PFSK-1 (cell line): ENCODE measurements around the gene HGS.

Experiments used
- FOXP2 ChIP-seq: optimal IDR thresholded peaks from 2 replicates; pipeline ENCODE3; 2011; ENCODE audit warnings: borderline replicate concordance, control low read depth, inconsistent platforms; ENCODE audit not compliant: insufficient read depth; ENCODE audit errors: extremely low read length, extremely low read depth
- POLR2AphosphoS5 ChIP-seq: IDR thresholded peaks from 2 replicates; pipeline ENCODE4 v1.6.1; 2012; ENCODE audit warnings: low read depth, mild to moderate bottlenecking, control low read depth, low read length, moderate library complexity
- SIN3A ChIP-seq: IDR thresholded peaks from 2 replicates; pipeline ENCODE4 v1.6.1; 2012; ENCODE audit warnings: mild to moderate bottlenecking, low read length, moderate library complexity, borderline replicate concordance; ENCODE audit not compliant: insufficient read depth
- TAF1 ChIP-seq: IDR thresholded peaks from 2 replicates; pipeline ENCODE4 v1.6.1; 2012; ENCODE audit warnings: low read length, control low read depth, borderline replicate concordance; ENCODE audit not compliant: insufficient read depth
- TF ChIP-seq, protein P1 (sequence below), 2 experiments: IDR thresholded peaks; 2 replicates each; pipeline versions ENCODE4 v1.6.1 to v1.8.0; 2011 to 2012; ENCODE audit warnings: low read depth in 2 of 2, low read length in 2 of 2, control low read depth in 1 of 2, inconsistent platforms in 1 of 2, mild to moderate bottlenecking in 1 of 2, moderate library complexity in 1 of 2; ENCODE audit not compliant: insufficient read depth in 1 of 2

The HGS gene

DNA sequence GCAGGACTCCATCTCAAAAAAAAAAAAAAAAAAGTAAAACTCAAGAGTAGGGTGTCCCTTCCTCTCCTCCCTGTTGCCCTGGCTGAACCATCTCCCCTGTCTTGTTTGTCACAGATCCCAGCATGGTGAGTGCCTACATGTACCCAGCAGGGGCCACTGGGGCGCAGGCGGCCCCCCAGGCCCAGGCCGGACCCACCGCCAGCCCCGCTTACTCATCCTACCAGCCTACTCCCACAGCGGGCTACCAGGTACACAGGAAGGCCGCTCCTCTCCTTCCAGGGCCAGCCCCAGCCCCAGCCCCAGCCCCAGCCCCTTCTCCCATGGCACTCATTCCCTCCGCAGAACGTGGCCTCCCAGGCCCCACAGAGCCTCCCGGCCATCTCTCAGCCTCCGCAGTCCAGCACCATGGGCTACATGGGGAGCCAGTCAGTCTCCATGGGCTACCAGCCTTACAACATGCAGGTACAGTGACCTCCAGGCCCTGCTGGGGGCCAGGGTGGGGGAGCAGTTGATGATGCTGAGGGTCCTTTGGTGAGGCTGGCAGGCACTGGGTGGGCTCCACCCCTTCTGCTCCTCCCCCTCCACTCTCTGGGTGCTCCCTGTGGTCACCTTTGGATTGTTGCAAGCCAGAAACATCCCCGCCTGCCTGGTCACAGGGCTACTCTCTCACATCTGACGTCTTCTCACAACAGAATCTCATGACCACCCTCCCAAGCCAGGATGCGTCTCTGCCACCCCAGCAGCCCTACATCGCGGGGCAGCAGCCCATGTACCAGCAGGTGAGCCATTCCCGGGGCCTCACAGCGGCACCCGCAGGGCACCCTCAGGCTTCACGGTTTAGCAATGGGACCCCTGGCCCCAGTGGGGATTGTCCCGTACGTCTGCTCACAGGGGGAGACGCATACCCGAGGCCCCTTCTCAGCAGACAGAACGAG is 16.8 kb downstream of the HGS start:
- TF ChIP-seq FOXP2 (no peak), SIN3A (no peak), TAF1 (no peak)
- TF ChIP-seq, protein P1, sequence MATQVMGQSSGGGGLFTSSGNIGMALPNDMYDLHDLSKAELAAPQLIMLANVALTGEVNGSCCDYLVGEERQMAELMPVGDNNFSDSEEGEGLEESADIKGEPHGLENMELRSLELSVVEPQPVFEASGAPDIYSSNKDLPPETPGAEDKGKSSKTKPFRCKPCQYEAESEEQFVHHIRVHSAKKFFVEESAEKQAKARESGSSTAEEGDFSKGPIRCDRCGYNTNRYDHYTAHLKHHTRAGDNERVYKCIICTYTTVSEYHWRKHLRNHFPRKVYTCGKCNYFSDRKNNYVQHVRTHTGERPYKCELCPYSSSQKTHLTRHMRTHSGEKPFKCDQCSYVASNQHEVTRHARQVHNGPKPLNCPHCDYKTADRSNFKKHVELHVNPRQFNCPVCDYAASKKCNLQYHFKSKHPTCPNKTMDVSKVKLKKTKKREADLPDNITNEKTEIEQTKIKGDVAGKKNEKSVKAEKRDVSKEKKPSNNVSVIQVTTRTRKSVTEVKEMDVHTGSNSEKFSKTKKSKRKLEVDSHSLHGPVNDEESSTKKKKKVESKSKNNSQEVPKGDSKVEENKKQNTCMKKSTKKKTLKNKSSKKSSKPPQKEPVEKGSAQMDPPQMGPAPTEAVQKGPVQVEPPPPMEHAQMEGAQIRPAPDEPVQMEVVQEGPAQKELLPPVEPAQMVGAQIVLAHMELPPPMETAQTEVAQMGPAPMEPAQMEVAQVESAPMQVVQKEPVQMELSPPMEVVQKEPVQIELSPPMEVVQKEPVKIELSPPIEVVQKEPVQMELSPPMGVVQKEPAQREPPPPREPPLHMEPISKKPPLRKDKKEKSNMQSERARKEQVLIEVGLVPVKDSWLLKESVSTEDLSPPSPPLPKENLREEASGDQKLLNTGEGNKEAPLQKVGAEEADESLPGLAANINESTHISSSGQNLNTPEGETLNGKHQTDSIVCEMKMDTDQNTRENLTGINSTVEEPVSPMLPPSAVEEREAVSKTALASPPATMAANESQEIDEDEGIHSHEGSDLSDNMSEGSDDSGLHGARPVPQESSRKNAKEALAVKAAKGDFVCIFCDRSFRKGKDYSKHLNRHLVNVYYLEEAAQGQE (IDR thresholded peaks at IDR 0.05; ENCODE audit: insufficient read depth in 1 of 2, low read depth in 2 of 2, low read length in 2 of 2) = no peak

GRCh38 chr17:81701288-81702071 is 17.7 kb downstream of the HGS start:
- TF ChIP-seq POLR2AphosphoS5 (no peak; the same call in none of the 2 replicates), FOXP2 (no peak), TAF1 (no peak), SIN3A (no peak)
- TF ChIP-seq, protein P1 (IDR thresholded peaks at IDR 0.05; ENCODE audit: insufficient read depth in 1 of 2, low read depth in 2 of 2, low read length in 2 of 2) = no peak

DNA sequence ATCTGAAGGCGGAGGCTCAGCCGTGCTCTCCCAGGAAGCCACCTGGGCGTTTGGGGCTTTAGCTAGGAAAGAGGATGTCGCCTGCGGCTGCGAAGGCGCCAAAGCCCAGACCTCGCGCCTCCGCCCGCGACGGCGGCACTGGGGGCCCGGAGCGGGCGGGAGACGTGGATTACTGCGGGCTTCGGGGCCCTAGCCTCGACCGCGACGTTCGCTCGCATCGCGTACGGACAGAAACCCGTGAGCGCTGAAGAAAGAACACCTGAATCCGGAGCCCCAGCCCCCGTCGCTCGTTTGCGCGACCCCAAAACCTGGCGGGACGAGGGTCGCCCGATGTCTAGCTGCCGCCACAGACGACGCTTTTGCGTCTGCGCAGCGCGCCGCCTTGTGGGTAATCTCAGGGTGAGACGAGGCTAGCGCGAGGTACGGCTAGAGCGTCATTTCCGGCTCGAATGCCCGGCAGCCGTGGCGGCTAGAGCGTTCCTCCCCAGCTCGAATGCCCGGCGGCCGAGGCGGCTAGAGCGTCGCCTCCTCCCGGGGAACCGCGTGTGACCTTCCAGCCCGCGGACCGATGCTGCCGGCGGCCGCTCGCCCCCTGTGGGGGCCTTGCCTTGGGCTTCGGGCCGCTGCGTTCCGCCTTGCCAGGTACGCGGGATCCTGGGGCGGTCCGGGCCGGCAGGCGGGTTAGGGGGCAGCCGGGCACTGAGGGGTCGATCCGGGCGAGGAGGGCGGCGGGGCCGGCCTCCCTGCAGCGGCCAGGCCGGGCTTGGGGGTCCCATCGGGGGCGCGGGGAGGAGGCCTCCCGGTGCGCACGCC is 19.3 kb downstream of the HGS start, which contains the start of gene MRPL12:
MRPL12 (plus strand) TSS at position 434 of the 813 bp plus-strand sequence; CDS start at position 569, 135 bp downstream.
- TF ChIP-seq SIN3A = peak; percentile 38; the same call in 1 of the 2 replicates
- no peak for TF ChIP-seq FOXP2
- TF ChIP-seq, protein P1 (IDR thresholded peaks at IDR 0.05; ENCODE audit: insufficient read depth in 1 of 2, low read depth in 2 of 2, low read length in 2 of 2) = peak; percentile 16 to 45; a peak in 1 of 4 replicates
- TF ChIP-seq POLR2AphosphoS5 = peak; percentile 94
- peak; percentile 96 for TF ChIP-seq TAF1

DNA sequence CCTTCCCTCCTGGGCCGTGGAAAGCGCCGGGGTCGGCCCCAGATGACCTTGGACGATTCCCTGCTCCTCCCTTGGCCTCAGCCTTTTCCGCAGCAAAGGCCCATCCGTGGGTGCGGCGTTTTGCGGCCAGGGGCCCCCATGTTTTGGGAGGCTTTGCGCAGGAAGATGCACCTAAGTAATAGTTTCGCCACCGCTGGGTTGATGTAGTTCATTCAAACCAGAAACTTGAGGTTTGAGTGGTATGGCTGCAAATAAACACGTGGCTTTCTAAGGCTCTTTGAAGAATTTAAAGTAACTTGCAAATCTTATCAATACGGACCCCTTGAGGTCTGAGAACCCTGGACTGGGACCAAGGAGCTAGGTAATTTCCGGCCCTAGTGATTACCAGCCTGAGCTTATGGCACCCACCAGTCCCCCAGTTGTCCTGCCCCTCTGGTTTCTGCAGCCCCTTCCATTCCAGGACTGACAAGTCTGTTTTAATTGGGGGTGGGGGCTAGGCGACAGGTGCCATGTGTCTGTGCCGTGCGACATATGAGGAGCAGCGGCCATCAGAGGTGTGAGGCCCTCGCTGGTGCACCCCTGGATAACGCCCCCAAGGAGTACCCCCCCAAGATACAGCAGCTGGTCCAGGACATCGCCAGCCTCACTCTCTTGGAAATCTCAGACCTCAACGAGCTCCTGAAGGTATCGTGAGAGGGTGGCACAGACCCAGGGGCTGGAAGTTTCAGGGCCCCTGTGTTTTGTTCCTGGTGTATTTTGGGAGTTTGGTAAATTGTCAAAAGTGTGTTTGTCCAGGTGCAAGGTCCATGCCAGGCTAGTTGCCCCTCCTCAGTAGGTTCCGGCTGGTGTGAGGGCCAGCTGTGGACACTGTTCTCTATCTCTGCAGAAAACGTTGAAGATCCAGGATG is 20.2 kb downstream of the HGS start:
- no peak for TF ChIP-seq TAF1
- 0 out of 2 replicates have a peak, but pooled peaks have one; percentile 26 for TF ChIP-seq POLR2AphosphoS5
